H1 (cell line): ENCODE data around the gene PRRC2C. TPM values are rescaled to one million over a fixed set of nuclear protein-coding genes. Genes with fewer than 3 reads are reported as not detected.

Source experiments
- CTCF ChIA-PET: fragments of 300-600 bp; sonication (Branson Sonifier 250); formaldehyde crosslinking; loops from one replicate; lab custom pipeline; 2021; ENCODE audit not compliant: partially characterized antibody; lab: Charles Lee
- POLR2A ChIA-PET: fragments of 300-600 bp; sonication (Branson Sonifier 250); formaldehyde crosslinking; loops from one replicate; lab custom pipeline; 2021; ENCODE audit warnings: inconsistent platforms; ENCODE audit not compliant: partially characterized antibody; lab: Charles Lee
- DNase-seq, 2 experiments: peaks; one replicate each; pipeline versions ENCODE4 v3.0.0 to v3.0.0-alpha.2; 2010 to 2022; ENCODE audit warnings: low spot score in 2 of 2, low read depth in 1 of 2, mixed read lengths in 1 of 2
- FAIRE-seq: peaks from 2 replicates; lab custom pipeline; 2011; peaks lifted over from hg19 to GRCh38; lab: Jason Lieb, UNC
- H2AFZ ChIP-seq: 2 replicates; pipeline ENCODE4 v1.8.1; 2012; ENCODE audit warnings: low read length, inconsistent platforms
- H2AK5ac ChIP-seq: 2 replicates; pipeline ENCODE4 v1.6.1; 2013; ENCODE audit warnings: low read depth, low read length
- H2BK120ac ChIP-seq: replicated peaks from 2 replicates; pipeline ENCODE3; 2013; ENCODE audit warnings: low read depth, low read length, inconsistent platforms
- H2BK12ac ChIP-seq: 2 replicates; pipeline ENCODE4 v1.6.1; 2013; ENCODE audit warnings: low read depth, low read length
- H2BK15ac ChIP-seq: 2 replicates; pipeline ENCODE4 v1.6.1; 2013; ENCODE audit warnings: low read length
- H2BK20ac ChIP-seq: 2 replicates; pipeline ENCODE4 v1.6.1; 2013; ENCODE audit warnings: low read length
- H2BK5ac ChIP-seq: 2 replicates; pipeline ENCODE4 v1.6.1; 2013; ENCODE audit warnings: low read depth, low read length
- H3K14ac ChIP-seq: 2 replicates; pipeline ENCODE4 v1.6.1; 2013; ENCODE audit warnings: inconsistent platforms; ENCODE audit not compliant: insufficient read length
- H3K18ac ChIP-seq: 2 replicates; pipeline ENCODE4 v1.6.1; 2013; ENCODE audit warnings: low read length; ENCODE audit errors: extremely low read depth
- H3K23ac ChIP-seq: 2 replicates; pipeline ENCODE4 v1.6.1; 2013; ENCODE audit warnings: inconsistent platforms; ENCODE audit not compliant: insufficient read length
- H3K23me2 ChIP-seq: 2 replicates; pipeline ENCODE4 v1.6.1; 2013; ENCODE audit warnings: low read depth, low read length
- H3K27ac ChIP-seq: 2 replicates; pipeline ENCODE4 v1.6.1; 2011; ENCODE audit warnings: low read depth, low read length, inconsistent platforms
- H3K27me3 ChIP-seq, 4 experiments: replicated peaks in 1 of 4; 1 replicate in 1 of 4; 2 replicates in 3 of 4; pipeline versions ENCODE4 v1.6.1 to v1.8.1; 2011 to 2013; ENCODE audit warnings: low read length in 3 of 4, mild to moderate bottlenecking in 3 of 4, inconsistent platforms in 2 of 4, mixed read lengths in 2 of 4, moderate library complexity in 1 of 4; ENCODE audit not compliant: control insufficient read depth in 3 of 4, insufficient read depth in 3 of 4; ENCODE audit errors: extremely low read depth in 1 of 4
- H3K36me3 ChIP-seq, 4 experiments: 2 replicates each; pipeline versions ENCODE4 v1.6.1 to v1.8.1; 2011 to 2013; ENCODE audit warnings: mild to moderate bottlenecking in 4 of 4, low read length in 3 of 4, moderate library complexity in 2 of 4, control low read depth in 1 of 4, inconsistent platforms in 1 of 4; ENCODE audit not compliant: insufficient read depth in 4 of 4, control insufficient read depth in 2 of 4
- H3K4ac ChIP-seq: replicated peaks from 2 replicates; pipeline ENCODE3; 2013; ENCODE audit warnings: low read length, low read depth, mixed read lengths, inconsistent platforms; ENCODE audit not compliant: insufficient read length
- H3K4me1 ChIP-seq, 4 experiments: replicated peaks in 1 of 4; 1 replicate in 1 of 4; 2 replicates in 3 of 4; pipeline versions ENCODE4 v1.6.1 to v1.8.1; 2011 to 2013; ENCODE audit warnings: low read length in 3 of 4, inconsistent platforms in 2 of 4, mixed read lengths in 1 of 4; ENCODE audit not compliant: insufficient read depth in 4 of 4, control insufficient read depth in 3 of 4
- H3K4me2 ChIP-seq, 2 experiments: 2 replicates each; pipeline versions ENCODE4 v1.6.1 to v1.8.1; 2011 to 2013; ENCODE audit warnings: low read depth in 2 of 2, low read length in 2 of 2, control low read depth in 1 of 2, inconsistent platforms in 1 of 2, mild to moderate bottlenecking in 1 of 2; ENCODE audit not compliant: insufficient read depth in 1 of 2
- H3K4me3 ChIP-seq, 4 experiments: fragments of 200-600, 300-600 bp in 1 of 4; sonication (generic), shearing (Covaris generic), sonication (Bioruptor Twin) in 1 of 4; 2 replicates each; pipeline versions ENCODE4 v1.5.1 to v1.8.1; 2011 to 2016; ENCODE audit warnings: low read length in 4 of 4, low read depth in 3 of 4, control low read depth in 2 of 4, inconsistent platforms in 2 of 4, mild to moderate bottlenecking in 2 of 4, mixed read lengths in 1 of 4, moderate library complexity in 1 of 4; ENCODE audit not compliant: insufficient read depth in 2 of 4; ENCODE audit errors: extremely low read depth in 1 of 4
- H3K56ac ChIP-seq: replicated peaks from 2 replicates; pipeline ENCODE3; 2013; ENCODE audit warnings: low read depth, mild to moderate bottlenecking, mixed read lengths, low read length, inconsistent platforms; ENCODE audit not compliant: insufficient read length
- H3K79me1 ChIP-seq: 2 replicates; pipeline ENCODE4 v1.6.1; 2013; ENCODE audit warnings: low read depth, low read length, control low read depth
- H3K79me2 ChIP-seq, 2 experiments: 2 replicates each; pipeline versions ENCODE4 v1.6.1 to v1.8.1; 2012 to 2013; ENCODE audit warnings: low read length in 2 of 2, mild to moderate bottlenecking in 2 of 2, inconsistent platforms in 1 of 2; ENCODE audit not compliant: insufficient read depth in 2 of 2, control insufficient read depth in 1 of 2
- H3K9ac ChIP-seq, 4 experiments: replicated peaks in 1 of 4; 1 replicate in 1 of 4; 2 replicates in 3 of 4; pipeline versions ENCODE4 v1.6.1 to v1.8.1; 2011 to 2013; ENCODE audit warnings: low read depth in 3 of 4, low read length in 3 of 4, control low read depth in 2 of 4, mild to moderate bottlenecking in 2 of 4, moderate library complexity in 2 of 4, inconsistent platforms in 1 of 4; ENCODE audit errors: extremely low read depth in 1 of 4
- H3K9me3 ChIP-seq, 2 experiments: 2 replicates each; pipeline versions ENCODE4 v1.6.1 to v1.8.1; 2012 to 2013; ENCODE audit warnings: mild to moderate bottlenecking in 2 of 2, moderate library complexity in 2 of 2, control low read depth in 1 of 2, inconsistent platforms in 1 of 2, low read depth in 1 of 2, low read length in 1 of 2, mixed read lengths in 1 of 2; ENCODE audit not compliant: insufficient read depth in 2 of 2
- H4K20me1 ChIP-seq, 2 experiments: replicated peaks in 1 of 2; 2 replicates each; pipeline versions ENCODE3 to v1.8.1; 2011 to 2013; ENCODE audit warnings: inconsistent platforms in 2 of 2, low read length in 2 of 2, mild to moderate bottlenecking in 1 of 2; ENCODE audit not compliant: insufficient read depth in 2 of 2, control insufficient read depth in 1 of 2
- H4K5ac ChIP-seq: 2 replicates; pipeline ENCODE4 v1.6.1; 2013; ENCODE audit warnings: low read length, low read depth, mixed read lengths, inconsistent platforms; ENCODE audit not compliant: insufficient read length
- H4K8ac ChIP-seq: 2 replicates; pipeline ENCODE4 v1.8.0; 2013; ENCODE audit warnings: mild to moderate bottlenecking, moderate library complexity, low read length, inconsistent platforms; ENCODE audit not compliant: insufficient read depth; ENCODE audit errors: extremely low read depth
- H4K91ac ChIP-seq: replicated peaks from 2 replicates; pipeline ENCODE3; 2013; ENCODE audit warnings: low read length, mixed read lengths, inconsistent platforms; ENCODE audit not compliant: insufficient read length
- BACH1 ChIP-seq: IDR thresholded peaks from 2 replicates; pipeline ENCODE4 v1.6.1; 2012; ENCODE audit warnings: low read length, improper control_type of control experiment
- KDM1A ChIP-seq: fragments of 200-600, 300-600 bp; sonication (generic); IDR thresholded peaks from 2 replicates; pipeline ENCODE4 v1.7.1; 2016; ENCODE audit warnings: mild to moderate bottlenecking, low read length, borderline replicate concordance
- WGBS, 2 experiments: shearing (Covaris generic) in 1 of 2; methylation state at CpG; one replicate each; pipeline versions ENCODE4 v1.1.6 to v1.1.7; 2013 to 2015; ENCODE audit warnings: low lambda C conversion rate in 2 of 2, mixed read lengths in 2 of 2, inconsistent platforms in 1 of 2, low coverage in 1 of 2, missing lambda C conversion rate in 1 of 2; ENCODE audit not compliant: insufficient replicate concordance in 2 of 2, insufficient coverage in 1 of 2, insufficient read length in 1 of 2; ENCODE audit errors: extremely low coverage in 1 of 2, missing lambda C conversion rate in 1 of 2; 5-methylcytosine and 5-hydroxymethylcytosine counted together
- polyA plus RNA-seq, 7 experiments: library from polyadenylated mRNA; depleted of rRNA in 3 of 7; stranded (reverse) in 5 of 7; unstranded in 2 of 7; fragments of >200 nt in 5 of 7; fragments of 200-250 nt in 2 of 7; gene quantifications; 1 replicate in 5 of 7; 2 replicates in 1 of 7; 4 replicates in 1 of 7; pipeline versions ENCODE4 v1.2.1 to v1.2.3, GENCODE V29; 2011 to 2013; ENCODE audit warnings: missing spikeins in 2 of 7, mixed read lengths in 2 of 7
- total RNA-seq: library from RNA; stranded (reverse); fragmentation: NEBNext Ultra II Directional; extraction: Animal tissue kit (Norgen Biotek cat#: 25700); gene quantifications from 2 replicates; pipeline ENCODE4 v1.2.1, GENCODE V29; 2021

PRRC2C gene
- total and polyA plus RNA-seq, 2 of the 8 experiments (the other 6 are each of a cell fraction or from before 2014, with no cell fraction given): 125 to 264 TPM

GRCh38 chr1:171622152-171622462 is 136.8 kb downstream of the PRRC2C start, which contains the start of gene MYOCOS:
Gene MYOCOS, plus strand, starts transcription at chr1:171622243. Its CDS starts 1,641 bp downstream, at chr1:171623884.
- H3K4me1 ChIP-seq: peaks cover 0 to 5% (median 2%) of the 10 kb centered on the region in 4 experiments; a peak in 1 of 7 replicates
- no peak within 1 kb of the TSS for H2BK5ac ChIP-seq
- H3K9me3 ChIP-seq: no peaks in the 10 kb centered on the region
- FAIRE-seq (no peak), DNase-seq (no peak)
- no peak within 1 kb of the TSS for H3K56ac ChIP-seq
- no peaks in the 10 kb centered on the region for H3K36me3 ChIP-seq
- peak within 1 kb of the TSS; percentile 40; the same call in 1 of the 2 replicates for H2AFZ ChIP-seq
- 0 out of 2 replicates have a peak within 1 kb of the TSS, but pooled peaks have one; percentile 1 for H3K18ac ChIP-seq
- H4K5ac ChIP-seq: no peak within 1 kb of the TSS
- no peak within 1 kb of the TSS for H3K23ac ChIP-seq
- no peak within 1 kb of the TSS for H3K4me2 ChIP-seq
- CTCF ChIA-PET: interaction anchor here (0.5 to 6.8 kb wide), 5 partner anchors 12 to 317 kb away, joined by 3 to 42 read pairs (median 3); no protein-coding TSS in a partner anchor
- POLR2A ChIA-PET: interaction anchor here (0.9 to 1.6 kb wide), 2 partner anchors 11 to 24 kb away, joined by 3 to 4 read pairs; no protein-coding TSS in a partner anchor
- H3K79me2 ChIP-seq: no peaks in the 10 kb centered on the region
- no peak within 1 kb of the TSS for H2BK120ac ChIP-seq
- no peak within 1 kb of the TSS for H2AK5ac ChIP-seq
- no peak within 1 kb of the TSS for H2BK20ac ChIP-seq
- no peak within 1 kb of the TSS for H3K9ac ChIP-seq
- no peaks in the 10 kb centered on the region for H4K20me1 ChIP-seq
- H3K27ac ChIP-seq: no peak within 1 kb of the TSS
- no peak within 1 kb of the TSS for H4K8ac ChIP-seq
- WGBS, 2 experiments: 88% methylated on average over 7 of the region's 7 CpGs; no CpG with 5 or more reads in 1 of the 2 experiments
- H3K23me2 ChIP-seq: no peaks in the 10 kb centered on the region
- no peaks in the 10 kb centered on the region for H3K27me3 ChIP-seq
- H3K79me1 ChIP-seq: no peaks in the 10 kb centered on the region
- no peak within 1 kb of the TSS for H3K4ac ChIP-seq
- no peak within 1 kb of the TSS for H2BK15ac ChIP-seq
- no peak within 1 kb of the TSS for H3K14ac ChIP-seq
- H3K4me3 ChIP-seq: no peak within 1 kb of the TSS
- H2BK12ac ChIP-seq: no peak within 1 kb of the TSS
- H4K91ac ChIP-seq: no peak within 1 kb of the TSS
- TF ChIP-seq BACH1 (no peak), KDM1A (no peak)
